Ishikawa (cell line): ENCODE results near the gene TMEM91.

Source experiments
- CREB1 ChIP-seq: IDR thresholded peaks from 2 replicates; pipeline ENCODE4 v1.6.1; 2012; ENCODE audit warnings: low read depth
- EP300 ChIP-seq: IDR thresholded peaks from 2 replicates; pipeline ENCODE4 v1.6.1; 2012; ENCODE audit warnings: borderline replicate concordance
- NFIC ChIP-seq: IDR thresholded peaks from 2 replicates; pipeline ENCODE4 v1.6.1; 2012
- RAD21 ChIP-seq: IDR thresholded peaks from 2 replicates; pipeline ENCODE4 v1.6.1; 2012; ENCODE audit warnings: low read depth
- TAF1 ChIP-seq: IDR thresholded peaks from 2 replicates; pipeline ENCODE4 v1.6.1; 2012; ENCODE audit warnings: low read depth, mild to moderate bottlenecking
- TCF12 ChIP-seq: IDR thresholded peaks from 2 replicates; pipeline ENCODE4 v1.6.1; 2012; ENCODE audit warnings: low read depth
- TEAD4 ChIP-seq: IDR thresholded peaks from 2 replicates; pipeline ENCODE4 v1.6.1; 2012
- YY1 ChIP-seq: IDR thresholded peaks from 2 replicates; pipeline ENCODE4 v1.6.1; 2012; ENCODE audit warnings: low read depth
- TF ChIP-seq, protein P1 (sequence below): IDR thresholded peaks from 2 replicates; pipeline ENCODE4 v1.6.1; 2012
- TF ChIP-seq, protein P2 (sequence below): IDR thresholded peaks from 2 replicates; pipeline ENCODE4 v1.6.1; 2012
- TF ChIP-seq, protein P3 (sequence below): IDR thresholded peaks from 2 replicates; pipeline ENCODE4 v1.6.1; 2012; ENCODE audit warnings: low read depth, mild to moderate bottlenecking

DNA sequence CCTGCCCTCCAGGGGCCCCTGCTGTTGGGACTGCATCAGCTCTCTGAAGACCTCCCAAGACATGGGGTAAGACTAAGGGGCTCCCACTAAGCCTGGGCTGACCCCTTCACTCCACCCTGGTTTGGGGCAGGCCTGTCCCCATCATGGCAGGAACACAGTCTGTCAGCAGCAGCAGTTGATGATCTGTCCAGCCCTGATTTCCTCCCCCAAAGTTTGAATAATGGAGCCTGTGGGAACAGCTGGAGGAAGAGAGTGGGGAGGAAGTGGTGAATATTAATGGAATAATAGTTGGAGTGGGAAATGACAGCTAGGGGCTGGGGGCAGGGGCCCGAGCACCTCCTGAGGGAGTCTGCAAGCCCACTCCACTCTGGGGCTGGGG is 52.1 kb downstream of the TMEM91 start:
- TF ChIP-seq RAD21 (no peak), NFIC (no peak), TAF1 (no peak), YY1 (no peak), EP300 (no peak), TCF12 (no peak), TEAD4 (no peak), CREB1 (no peak)
- TF ChIP-seq, protein P1, sequence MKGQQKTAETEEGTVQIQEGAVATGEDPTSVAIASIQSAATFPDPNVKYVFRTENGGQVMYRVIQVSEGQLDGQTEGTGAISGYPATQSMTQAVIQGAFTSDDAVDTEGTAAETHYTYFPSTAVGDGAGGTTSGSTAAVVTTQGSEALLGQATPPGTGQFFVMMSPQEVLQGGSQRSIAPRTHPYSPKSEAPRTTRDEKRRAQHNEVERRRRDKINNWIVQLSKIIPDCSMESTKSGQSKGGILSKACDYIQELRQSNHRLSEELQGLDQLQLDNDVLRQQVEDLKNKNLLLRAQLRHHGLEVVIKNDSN, result no peak
- TF ChIP-seq, protein P2, sequence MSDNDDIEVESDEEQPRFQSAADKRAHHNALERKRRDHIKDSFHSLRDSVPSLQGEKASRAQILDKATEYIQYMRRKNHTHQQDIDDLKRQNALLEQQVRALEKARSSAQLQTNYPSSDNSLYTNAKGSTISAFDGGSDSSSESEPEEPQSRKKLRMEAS, result no peak
- TF ChIP-seq, protein P3, sequence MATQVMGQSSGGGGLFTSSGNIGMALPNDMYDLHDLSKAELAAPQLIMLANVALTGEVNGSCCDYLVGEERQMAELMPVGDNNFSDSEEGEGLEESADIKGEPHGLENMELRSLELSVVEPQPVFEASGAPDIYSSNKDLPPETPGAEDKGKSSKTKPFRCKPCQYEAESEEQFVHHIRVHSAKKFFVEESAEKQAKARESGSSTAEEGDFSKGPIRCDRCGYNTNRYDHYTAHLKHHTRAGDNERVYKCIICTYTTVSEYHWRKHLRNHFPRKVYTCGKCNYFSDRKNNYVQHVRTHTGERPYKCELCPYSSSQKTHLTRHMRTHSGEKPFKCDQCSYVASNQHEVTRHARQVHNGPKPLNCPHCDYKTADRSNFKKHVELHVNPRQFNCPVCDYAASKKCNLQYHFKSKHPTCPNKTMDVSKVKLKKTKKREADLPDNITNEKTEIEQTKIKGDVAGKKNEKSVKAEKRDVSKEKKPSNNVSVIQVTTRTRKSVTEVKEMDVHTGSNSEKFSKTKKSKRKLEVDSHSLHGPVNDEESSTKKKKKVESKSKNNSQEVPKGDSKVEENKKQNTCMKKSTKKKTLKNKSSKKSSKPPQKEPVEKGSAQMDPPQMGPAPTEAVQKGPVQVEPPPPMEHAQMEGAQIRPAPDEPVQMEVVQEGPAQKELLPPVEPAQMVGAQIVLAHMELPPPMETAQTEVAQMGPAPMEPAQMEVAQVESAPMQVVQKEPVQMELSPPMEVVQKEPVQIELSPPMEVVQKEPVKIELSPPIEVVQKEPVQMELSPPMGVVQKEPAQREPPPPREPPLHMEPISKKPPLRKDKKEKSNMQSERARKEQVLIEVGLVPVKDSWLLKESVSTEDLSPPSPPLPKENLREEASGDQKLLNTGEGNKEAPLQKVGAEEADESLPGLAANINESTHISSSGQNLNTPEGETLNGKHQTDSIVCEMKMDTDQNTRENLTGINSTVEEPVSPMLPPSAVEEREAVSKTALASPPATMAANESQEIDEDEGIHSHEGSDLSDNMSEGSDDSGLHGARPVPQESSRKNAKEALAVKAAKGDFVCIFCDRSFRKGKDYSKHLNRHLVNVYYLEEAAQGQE, result no peak
